ENCODE data around the gene IMP3.

- TF ChIP-seq CTCF (IDR thresholded peaks at IDR 0.05; ENCODE audit: poor library complexity, severe bottlenecking) (no peak), POLR2AphosphoS5 (IDR thresholded peaks at IDR 0.05) (no peak), MXI1 (conservative IDR thresholded peaks at IDR 0.05; ENCODE audit: poor library complexity, severe bottlenecking) (no peak)
These were observed 9.2 kb upstream of the IMP3 start for GRCh38 chr15:75649045-75649761.
